GM23338 (cell line): Measurements from ENCODE around the gene UBE2L6. TPM values are rescaled to one million over a fixed set of nuclear protein-coding genes. Genes with fewer than 3 reads are reported as not detected.

Experiments
- ATAC-seq: fragments of 200-7000 bp; cut with Tn5 transposase; 3 replicates; pipeline ENCODE4 v1.9.1; 2020
- DNase-seq: peaks from one replicate; pipeline ENCODE4 v3.0.0-alpha.2; 2015; ENCODE audit warnings: low spot score
- H2AFZ ChIP-seq: fragments of 200-600 bp; sonication (generic); 2 replicates; pipeline ENCODE4 v1.8.0; 2016; ENCODE audit warnings: antibody characterized with exemption, mild to moderate bottlenecking, moderate library complexity
- H3F3A ChIP-seq: fragments of 200-600 bp; sonication (generic); replicated peaks from 2 replicates; pipeline ENCODE4 v1.8.0; 2017; ENCODE audit warnings: antibody characterized with exemption, mixed run types, low read depth
- H3K27ac ChIP-seq: fragments of 200-600 bp; sonication (generic); 2 replicates; pipeline ENCODE4 v1.6.1; 2016; ENCODE audit warnings: low read depth
- H3K27me3 ChIP-seq: fragments of 200-600 bp; sonication (generic); 2 replicates; pipeline ENCODE4 v1.8.0; 2016; ENCODE audit warnings: mild to moderate bottlenecking, mixed run types, moderate library complexity; ENCODE audit not compliant: insufficient read depth
- H3K36me3 ChIP-seq: fragments of 200-600 bp; sonication (generic); 2 replicates; pipeline ENCODE4 v1.8.0; 2016; ENCODE audit warnings: mild to moderate bottlenecking; ENCODE audit not compliant: insufficient read depth
- H3K4me1 ChIP-seq: fragments of 200-600 bp; sonication (generic); 2 replicates; pipeline ENCODE4 v1.8.0; 2016; ENCODE audit warnings: mild to moderate bottlenecking, moderate library complexity; ENCODE audit not compliant: insufficient read depth
- H3K4me2 ChIP-seq: fragments of 200-600 bp; sonication (generic); 2 replicates; pipeline ENCODE4 v1.7.1; 2017; ENCODE audit warnings: mixed run types
- H3K4me3 ChIP-seq: fragments of 200-600 bp; sonication (generic); 2 replicates; pipeline ENCODE4 v1.6.1; 2016; ENCODE audit warnings: mixed run types
- H3K79me2 ChIP-seq: fragments of 200-600 bp; sonication (generic); replicated peaks from 2 replicates; pipeline ENCODE4 v1.8.0; 2017; ENCODE audit warnings: mild to moderate bottlenecking; ENCODE audit not compliant: insufficient read depth
- H3K9me2 ChIP-seq: fragments of 200-600 bp; sonication (generic); 2 replicates; pipeline ENCODE4 v1.8.0; 2017; ENCODE audit not compliant: insufficient read depth
- H4K20me1 ChIP-seq: fragments of 200-600 bp; sonication (generic); replicated peaks from 2 replicates; pipeline ENCODE4 v1.8.0; 2017; ENCODE audit warnings: mild to moderate bottlenecking; ENCODE audit not compliant: insufficient read depth
- H3K27ac Mint-ChIP-seq: 2 replicates; pipeline ENCODE4 v1.8.0; 2020; ENCODE audit warnings: inconsistent platforms, mild to moderate bottlenecking, moderate library complexity, mixed read lengths
- H3K27me3 Mint-ChIP-seq: 3 replicates; pipeline ENCODE4 v1.8.0; 2022; ENCODE audit warnings: low read depth, mild to moderate bottlenecking, moderate library complexity, mixed read lengths, inconsistent platforms; ENCODE audit not compliant: insufficient read depth, poor library complexity
- H3K36me3 Mint-ChIP-seq: 3 replicates; pipeline ENCODE4 v1.8.0; 2021; ENCODE audit warnings: low read depth, mild to moderate bottlenecking, inconsistent platforms, moderate library complexity, mixed read lengths
- H3K4me1 Mint-ChIP-seq: 3 replicates; pipeline ENCODE4 v1.8.0; 2020; ENCODE audit warnings: mild to moderate bottlenecking, inconsistent platforms, mixed read lengths
- H3K4me3 Mint-ChIP-seq: 3 replicates; pipeline ENCODE4 v1.8.0; 2021; ENCODE audit warnings: moderate library complexity, mild to moderate bottlenecking, inconsistent platforms, mixed read lengths
- H3K9me3 Mint-ChIP-seq: 3 replicates; pipeline ENCODE4 v1.8.0; 2020; ENCODE audit warnings: moderate library complexity, mild to moderate bottlenecking, inconsistent platforms, mixed read lengths
- CREB1 ChIP-seq: fragments of 250-450 bp; sonication (Bioruptor Pico); IDR thresholded peaks from 2 replicates; pipeline ENCODE4 v1.5.0; 2020; ENCODE audit warnings: low read depth, mild to moderate bottlenecking, moderate library complexity
- CTCF ChIP-seq, 2 experiments: fragments of 200-600 bp in 1 of 2; sonication (generic) in 1 of 2; conservative IDR thresholded peaks; 2 replicates each; pipeline versions ENCODE4 v1.5.1 to v1.6.1; 2016 to 2017; ENCODE audit warnings: antibody characterized with exemption in 2 of 2, low read depth in 2 of 2, mild to moderate bottlenecking in 2 of 2, moderate library complexity in 1 of 2
- ETS1 ChIP-seq: IDR thresholded peaks from 2 replicates; pipeline ENCODE4 v1.6.1; 2016; ENCODE audit warnings: antibody characterized with exemption
- EZH2 ChIP-seq: fragments of 200-600 bp; sonication (generic); IDR thresholded peaks from one replicate; pipeline ENCODE4 v1.8.0; 2017; ENCODE audit warnings: antibody characterized with exemption, mild to moderate bottlenecking, low read depth; ENCODE audit not compliant: unreplicated experiment
- EZH2phosphoT487 ChIP-seq: fragments of 200-600 bp; sonication (generic); IDR thresholded peaks from one replicate; pipeline ENCODE4 v1.8.1; 2018; ENCODE audit warnings: antibody characterized with exemption; ENCODE audit not compliant: unreplicated experiment
- JUNB ChIP-seq: IDR thresholded peaks from one replicate; pipeline ENCODE4 v1.6.1; 2016; ENCODE audit warnings: antibody characterized with exemption; ENCODE audit not compliant: unreplicated experiment
- NANOG ChIP-seq: IDR thresholded peaks from 2 replicates; pipeline ENCODE4 v1.6.1; 2016; ENCODE audit warnings: antibody characterized with exemption, borderline replicate concordance
- POLR2AphosphoS5 ChIP-seq: IDR thresholded peaks from 2 replicates; pipeline ENCODE4 v1.6.1; 2016; ENCODE audit warnings: antibody characterized with exemption, low read depth
- REST ChIP-seq: IDR thresholded peaks from one replicate; pipeline ENCODE4 v1.6.1; 2018; ENCODE audit warnings: antibody characterized with exemption; ENCODE audit not compliant: unreplicated experiment
- STAT1 ChIP-seq: IDR thresholded peaks from one replicate; pipeline ENCODE4 v1.6.1; 2016; ENCODE audit warnings: antibody characterized with exemption; ENCODE audit not compliant: unreplicated experiment
- ZNF114 ChIP-seq: fragments of 250-450 bp; sonication (Bioruptor Pico); IDR thresholded peaks from 2 replicates; pipeline ENCODE4 v1.5.0; 2020; ENCODE audit warnings: mild to moderate bottlenecking, moderate library complexity
- ZNF331 ChIP-seq: fragments of 250-450 bp; sonication (Bioruptor Pico); IDR thresholded peaks from 2 replicates; pipeline ENCODE4 v1.5.0; 2020; ENCODE audit warnings: low read depth, mild to moderate bottlenecking, moderate library complexity
- ZNF462 ChIP-seq: fragments of 250-450 bp; sonication (Bioruptor Pico); IDR thresholded peaks from 2 replicates; pipeline ENCODE4 v1.5.0; 2020; ENCODE audit warnings: mild to moderate bottlenecking, moderate library complexity
- polyA plus RNA-seq: library from polyadenylated mRNA; unstranded; fragments of >200 nt; fragmentation: Nextera tagmentation; extraction: Ambion mirVana; gene quantifications from 2 replicates; pipeline ENCODE4 v1.2.1, GENCODE V29; 2016
- total RNA-seq: library from RNA; depleted of rRNA; stranded (reverse); fragments of >200 nt; shearing (Covaris generic); gene quantifications from 2 replicates; pipeline ENCODE4 v1.2.3, GENCODE V29; 2014

The UBE2L6 gene
- total and polyA plus RNA-seq, 2 experiments from 2014 or later = 46.0 to 52.0 TPM

- no peak for TF ChIP-seq ZNF462 (CRISPR knock-in tag)
- TF ChIP-seq EZH2phosphoT487 = no peak
- TF ChIP-seq STAT1 = no peak
- no peak for TF ChIP-seq ZNF114 (CRISPR knock-in tag)
- no peak for TF ChIP-seq CREB1
- TF ChIP-seq POLR2AphosphoS5 = no peak
- TF ChIP-seq ZNF331 (CRISPR knock-in tag) = no peak
Observed at GRCh38 chr11:57599381-57599780, 31.9 kb upstream of the UBE2L6 start (continued).

- H3K27ac ChIP-seq = peak overlapping the region; percentile 89; the same call in 1 of the 2 replicates
- TF ChIP-seq POLR2AphosphoS5 (no peak), CTCF (conservative IDR thresholded peaks at IDR 0.05; ENCODE audit: low read depth in 2 of 2) (no peak), ZNF331 (CRISPR knock-in tag) (no peak), STAT1 (no peak), NANOG (no peak), CREB1 (no peak), JUNB (no peak), EZH2phosphoT487 (no peak), ETS1 (no peak), ZNF114 (CRISPR knock-in tag) (no peak), REST (no peak), EZH2 (no peak)
Observed at GRCh38 chr11:57598831-57599155, 31.3 kb upstream of the UBE2L6 start.

More at GRCh38 chr11:57598831-57599155, 31.3 kb upstream of the UBE2L6 start:
- peak overlapping the region; percentile 64 for H3K4me3 ChIP-seq
- H3K36me3 Mint-ChIP-seq = peaks cover 27% of the 10 kb centered on the region
- H4K20me1 ChIP-seq = no peaks in the 10 kb centered on the region
- no peaks in the 10 kb centered on the region for H3K9me2 ChIP-seq
- H3K9me3 Mint-ChIP-seq = no peaks in the 10 kb centered on the region
- H3K27me3 Mint-ChIP-seq = peaks cover 18% of the 10 kb centered on the region
- DNase-seq (no peak), ATAC-seq (no peak)
- H3K4me1 Mint-ChIP-seq = peaks cover 35% of the 10 kb centered on the region
- peaks cover 11% of the 10 kb centered on the region for H3K4me1 ChIP-seq
- H2AFZ ChIP-seq = peak overlapping the region; percentile 96
- no peaks in the 10 kb centered on the region for H3K36me3 ChIP-seq
- H3K27me3 ChIP-seq = no peaks in the 10 kb centered on the region
- 0 out of 2 replicates have a peak, but pooled peaks cover 3% of the 10 kb centered on the region for H3K79me2 ChIP-seq
- peaks cover 17% of the 10 kb centered on the region; the same call in 1 of the 2 replicates for H3F3A ChIP-seq
- H3K4me3 Mint-ChIP-seq = peak overlapping the region; percentile 81
- peak overlapping the region; percentile 93 for H3K4me2 ChIP-seq
- no peak overlapping the region for H3K27ac Mint-ChIP-seq
